Immature natural killer cell (primary cell): ENCODE results near the gene GRM4. TPM values are rescaled to one million over a fixed set of nuclear protein-coding genes. Genes with fewer than 3 reads are reported as not detected.

ENCODE experiments used
- DNase-seq, 3 donors: peaks; one replicate each; pipeline ENCODE4 v3.0.0; 2022; ENCODE audit warnings: mixed read lengths in 1 of 3
- H3K27ac Mint-ChIP-seq, 6 donors: one replicate each; pipeline ENCODE4 v1.8.0; 2020; ENCODE audit warnings: mixed read lengths in 6 of 6, mild to moderate bottlenecking in 5 of 6, inconsistent platforms in 4 of 6, moderate library complexity in 3 of 6
- H3K27me3 Mint-ChIP-seq, 3 donors: one replicate each; pipeline ENCODE4 v1.8.0; 2020 to 2021; ENCODE audit warnings: low read depth in 3 of 3, mild to moderate bottlenecking in 3 of 3, mixed read lengths in 3 of 3, moderate library complexity in 3 of 3, inconsistent platforms in 1 of 3
- H3K36me3 Mint-ChIP-seq, 3 donors: one replicate each; pipeline ENCODE4 v1.8.0; 2020; ENCODE audit warnings: mixed read lengths in 3 of 3, inconsistent platforms in 2 of 3, mild to moderate bottlenecking in 2 of 3
- H3K4me1 Mint-ChIP-seq, 2 donors: one replicate each; pipeline ENCODE4 v1.8.0; 2020; ENCODE audit warnings: inconsistent platforms in 2 of 2, mild to moderate bottlenecking in 2 of 2, mixed read lengths in 2 of 2, moderate library complexity in 1 of 2
- H3K4me3 Mint-ChIP-seq, 5 donors: one replicate each; pipeline ENCODE4 v1.8.0; 2020; ENCODE audit warnings: mild to moderate bottlenecking in 5 of 5, mixed read lengths in 5 of 5, inconsistent platforms in 3 of 5, moderate library complexity in 3 of 5
- H3K9me3 Mint-ChIP-seq, 6 donors: one replicate each; pipeline ENCODE4 v1.8.0; 2020; ENCODE audit warnings: mild to moderate bottlenecking in 6 of 6, mixed read lengths in 6 of 6, inconsistent platforms in 4 of 6, moderate library complexity in 3 of 6
- polyA plus RNA-seq, 3 donors: library from polyadenylated mRNA; unstranded; fragments of 300-500 nt; fragmentation: Illumina TruSeq; gene quantifications; one replicate each; pipeline ENCODE4 v1.2.3, GENCODE V29; 2021

Gene GRM4
- polyA plus RNA-seq, 3 donors from 2014 or later = not detected

DNA sequence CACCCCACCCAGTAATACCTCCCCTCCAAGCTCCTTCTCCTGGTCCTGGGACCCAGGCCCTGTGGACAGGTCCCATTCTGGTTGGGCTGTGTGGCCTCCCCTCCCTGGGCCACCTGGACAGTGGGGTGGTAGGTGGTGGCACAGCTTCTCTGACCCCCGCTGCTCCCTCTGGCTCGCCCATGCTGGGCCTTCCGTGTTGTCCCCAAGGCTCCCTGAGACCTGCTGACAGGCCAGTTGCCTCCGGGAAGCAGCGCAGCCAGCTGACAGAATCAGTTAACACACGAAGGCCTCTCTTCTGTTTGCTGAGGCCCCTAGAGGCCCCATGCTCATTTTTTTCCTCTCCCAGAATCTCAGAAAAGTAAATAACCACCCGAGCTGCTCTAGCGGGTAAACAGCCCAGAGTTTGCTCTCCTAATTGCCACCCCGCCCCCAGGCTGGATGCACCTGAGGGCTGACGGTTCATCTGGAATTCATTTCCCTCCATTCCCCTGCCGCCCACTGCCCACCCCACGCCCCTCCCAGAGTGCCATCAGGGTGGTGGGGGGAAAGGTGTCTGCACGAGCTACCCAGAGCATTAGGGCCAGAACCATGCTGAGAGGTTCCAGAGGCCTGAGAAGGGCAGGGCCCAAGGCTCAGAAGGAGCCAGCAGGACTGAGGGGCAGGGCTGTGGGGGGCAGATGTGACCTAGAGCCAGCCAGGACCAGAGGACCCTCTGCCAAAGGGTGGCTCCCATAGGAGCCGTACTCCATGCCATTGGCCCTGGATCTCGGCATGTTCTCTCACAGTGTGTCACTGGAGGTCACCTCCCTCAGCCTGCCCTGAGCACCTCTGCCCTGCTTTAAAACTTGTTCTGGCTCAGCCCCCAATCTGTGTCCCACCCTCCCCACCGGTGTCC lies 157.5 kb downstream of the GRM4 start:
- peaks cover 2 to 3% of the 10 kb centered on the region in 2 donors for H3K4me1 Mint-ChIP-seq
- no peak overlapping the region for H3K4me3 Mint-ChIP-seq
- no peak for DNase-seq

DNA sequence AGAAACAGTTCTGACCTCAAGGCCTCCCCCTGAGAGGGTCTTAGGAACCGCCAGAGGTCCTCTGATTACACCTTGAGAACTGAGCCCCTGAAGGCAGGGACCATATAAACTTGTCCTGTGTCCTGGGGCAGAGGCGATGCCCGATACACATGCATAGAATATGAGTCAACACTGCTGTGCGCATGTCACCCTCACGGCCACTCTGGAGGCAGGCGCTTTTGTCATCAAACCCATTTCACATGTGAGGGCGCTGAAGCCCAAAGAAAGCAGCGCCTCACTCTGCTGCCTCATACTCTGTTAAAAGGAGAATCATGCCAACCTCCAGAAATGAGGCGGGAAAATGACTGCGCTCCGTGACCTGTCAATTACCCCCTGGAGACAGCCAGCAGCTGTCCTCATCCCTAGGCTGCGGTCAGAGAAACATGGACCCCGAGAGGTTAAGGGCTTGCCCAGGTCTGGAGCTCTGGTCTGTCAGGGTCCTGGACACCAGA lies 158.3 kb downstream of the GRM4 start:
- no peak for DNase-seq

More for the DNA sequence above, 157.5 kb downstream of the GRM4 start:
- Mint-ChIP-seq H3K27ac (no peak overlapping the region), H3K27me3 (peaks cover 2 to 7% (median 3%) of the 10 kb centered on the region in 3 donors), H3K36me3 (no peaks in the 10 kb centered on the region), H3K9me3 (peaks cover 0 to 2% (median 0%) of the 10 kb centered on the region in 6 donors)

DNA sequence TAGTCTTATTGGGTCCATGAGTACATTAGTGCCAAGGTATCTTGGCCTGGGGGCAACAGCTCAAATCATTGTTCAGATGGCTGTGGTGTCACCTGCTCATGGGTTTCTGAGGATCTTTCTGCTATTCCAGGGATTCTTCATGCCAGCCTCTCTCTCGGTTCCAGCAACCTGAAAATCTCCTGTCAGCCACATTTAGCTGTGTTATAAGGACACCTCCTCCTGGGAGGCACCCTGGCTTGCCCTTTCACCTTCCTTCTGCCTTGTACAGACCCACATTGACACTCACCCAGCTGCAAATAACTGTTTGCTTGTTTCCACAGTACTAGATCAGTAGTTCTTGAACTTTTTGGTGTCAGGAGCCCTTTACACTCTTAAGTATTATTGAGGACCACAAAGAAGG lies 159.9 kb downstream of the GRM4 start:
- no peak for DNase-seq
- Mint-ChIP-seq H3K36me3 (no peaks in the 10 kb centered on the region), H3K9me3 (peaks cover 0 to 2% (median 0%) of the 10 kb centered on the region in 6 donors)

More for the DNA sequence above, 158.3 kb downstream of the GRM4 start:
- Mint-ChIP-seq H3K4me1 (peaks cover 6 to 7% of the 10 kb centered on the region in 2 donors), H3K27ac (no peak overlapping the region), H3K9me3 (peaks cover 0 to 2% (median 0%) of the 10 kb centered on the region in 6 donors), H3K27me3 (peaks cover 2 to 9% (median 3%) of the 10 kb centered on the region in 3 donors), H3K36me3 (no peaks in the 10 kb centered on the region), H3K4me3 (no peak overlapping the region)

DNA sequence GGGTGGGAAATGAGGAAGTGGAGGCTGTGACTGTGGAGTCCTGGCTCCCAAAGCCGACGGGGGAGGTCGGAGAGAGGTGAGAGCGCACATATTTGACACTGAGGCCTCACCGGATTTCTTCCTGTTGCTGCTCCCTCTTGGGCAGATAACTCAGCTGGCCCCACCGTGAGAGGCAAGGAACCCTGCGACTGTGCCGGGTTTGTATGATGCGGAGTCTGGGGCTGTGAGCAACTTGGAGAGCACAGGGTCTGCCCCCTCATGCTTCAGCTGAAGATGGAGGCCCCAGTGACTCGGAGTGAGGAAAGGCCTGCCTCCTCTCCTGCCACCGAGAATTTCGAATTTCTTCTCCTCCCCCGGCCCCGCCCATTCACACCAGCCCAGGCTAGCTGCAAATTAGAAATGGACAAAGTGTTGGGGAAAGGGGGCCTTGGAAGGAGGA lies 160.6 kb downstream of the GRM4 start:
- Mint-ChIP-seq H3K4me3 (no peak overlapping the region), H3K9me3 (peaks cover 0 to 2% (median 0%) of the 10 kb centered on the region in 6 donors), H3K27me3 (peaks cover 2 to 11% (median 3%) of the 10 kb centered on the region in 3 donors), H3K4me1 (peaks cover 7% of the 10 kb centered on the region in 2 donors), H3K36me3 (no peaks in the 10 kb centered on the region), H3K27ac (no peak overlapping the region)
- no peak for DNase-seq

More for the DNA sequence above, 159.9 kb downstream of the GRM4 start:
- H3K27me3 Mint-ChIP-seq = peaks cover 2 to 11% (median 3%) of the 10 kb centered on the region in 3 donors
- peaks cover 7% of the 10 kb centered on the region in 2 donors for H3K4me1 Mint-ChIP-seq
- H3K4me3 Mint-ChIP-seq = no peak overlapping the region
- H3K27ac Mint-ChIP-seq = no peak overlapping the region

DNA sequence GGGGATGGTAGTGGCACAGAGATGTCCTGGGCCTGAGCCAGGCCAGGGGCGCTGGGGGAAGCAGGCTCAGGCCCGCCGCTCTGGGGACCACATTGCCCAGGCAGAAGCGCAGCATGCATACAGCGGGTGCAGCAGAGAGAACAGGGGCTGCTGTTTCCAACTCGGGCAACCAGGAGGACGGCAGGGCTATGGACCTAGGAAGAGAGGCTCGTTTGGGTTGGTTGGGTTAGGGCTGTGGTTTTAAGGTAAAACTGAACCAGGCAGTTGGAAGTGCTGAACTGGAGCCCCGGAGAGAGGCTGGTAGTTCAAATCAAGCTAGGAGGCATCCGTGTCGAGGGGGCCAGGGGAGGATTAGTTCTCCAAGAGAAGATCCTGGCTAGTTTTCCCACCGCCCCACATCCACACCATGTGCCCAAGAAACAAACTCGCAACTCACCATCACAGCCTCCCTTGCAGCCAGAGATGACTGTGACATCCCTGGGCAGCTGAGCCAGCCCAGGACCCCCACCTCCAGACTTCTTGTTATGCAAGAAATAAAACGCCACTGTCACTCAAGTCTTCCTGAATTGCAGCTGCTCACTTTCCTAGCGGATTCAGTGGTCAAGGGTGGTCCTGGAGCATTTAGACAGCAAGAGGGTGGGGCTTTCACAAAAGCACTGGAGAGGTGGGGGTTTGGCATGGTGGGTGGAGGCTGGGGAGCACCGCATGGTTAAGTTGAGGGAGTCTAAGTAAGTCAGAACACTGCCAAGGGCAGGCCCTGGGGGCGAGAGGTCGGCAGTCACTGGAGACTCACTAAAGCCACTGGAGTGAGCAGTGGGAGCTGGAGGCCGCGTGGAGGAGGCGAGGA lies 161.2 kb downstream of the GRM4 start:
- Mint-ChIP-seq H3K27ac (no peak overlapping the region), H3K9me3 (peaks cover 0 to 2% (median 0%) of the 10 kb centered on the region in 6 donors), H3K4me3 (no peak overlapping the region), H3K27me3 (peaks cover 3 to 12% (median 3%) of the 10 kb centered on the region in 3 donors), H3K4me1 (peaks cover 7% of the 10 kb centered on the region in 2 donors), H3K36me3 (no peaks in the 10 kb centered on the region)
- no peak for DNase-seq

DNA sequence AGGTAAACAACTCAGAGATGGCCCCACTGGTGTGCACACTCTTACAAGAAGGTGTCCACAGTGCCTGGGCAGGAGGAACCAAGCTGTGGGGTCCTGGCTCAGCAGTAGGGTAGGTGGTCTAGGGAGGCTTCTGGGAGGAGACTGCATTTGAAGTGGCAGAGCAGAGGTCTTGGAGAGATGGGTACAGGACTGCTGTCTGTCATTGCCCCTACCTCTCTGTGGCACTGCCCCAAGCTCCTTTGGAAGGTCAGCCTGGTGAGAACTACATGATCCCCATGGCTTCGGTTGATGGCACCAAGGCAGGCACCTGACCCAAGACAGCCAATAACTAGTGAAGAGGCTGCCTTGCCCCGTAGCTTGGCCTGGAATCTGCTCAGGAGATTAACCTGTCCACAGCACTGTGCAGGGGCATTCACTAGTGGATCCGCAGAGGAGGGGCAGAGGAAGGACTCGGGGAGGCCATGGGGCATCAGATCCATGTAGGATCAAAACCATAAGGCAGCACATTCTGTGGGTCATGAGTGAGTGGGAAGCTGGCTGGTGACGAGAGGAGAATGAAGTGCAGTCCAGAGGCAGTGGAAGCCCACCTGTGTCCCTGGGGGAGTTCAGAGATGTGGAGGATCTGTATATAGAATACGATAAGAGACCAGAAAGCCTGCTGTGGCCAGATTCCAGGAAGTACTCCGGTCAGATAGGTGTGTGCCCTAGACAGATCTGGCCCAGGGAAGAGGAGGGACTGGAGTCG lies 162.0 kb downstream of the GRM4 start:
- H3K36me3 Mint-ChIP-seq = peaks cover 0 to 4% (median 0%) of the 10 kb centered on the region in 3 donors
- H3K27me3 Mint-ChIP-seq = peaks cover 3 to 14% (median 5%) of the 10 kb centered on the region in 3 donors
- H3K9me3 Mint-ChIP-seq = no peaks in the 10 kb centered on the region
- H3K4me1 Mint-ChIP-seq = peaks cover 7% of the 10 kb centered on the region in 2 donors
- H3K4me3 Mint-ChIP-seq = no peak overlapping the region
- peak overlapping the region in 1 of 6 donors; percentile 33 for H3K27ac Mint-ChIP-seq
- no peak for DNase-seq

DNA sequence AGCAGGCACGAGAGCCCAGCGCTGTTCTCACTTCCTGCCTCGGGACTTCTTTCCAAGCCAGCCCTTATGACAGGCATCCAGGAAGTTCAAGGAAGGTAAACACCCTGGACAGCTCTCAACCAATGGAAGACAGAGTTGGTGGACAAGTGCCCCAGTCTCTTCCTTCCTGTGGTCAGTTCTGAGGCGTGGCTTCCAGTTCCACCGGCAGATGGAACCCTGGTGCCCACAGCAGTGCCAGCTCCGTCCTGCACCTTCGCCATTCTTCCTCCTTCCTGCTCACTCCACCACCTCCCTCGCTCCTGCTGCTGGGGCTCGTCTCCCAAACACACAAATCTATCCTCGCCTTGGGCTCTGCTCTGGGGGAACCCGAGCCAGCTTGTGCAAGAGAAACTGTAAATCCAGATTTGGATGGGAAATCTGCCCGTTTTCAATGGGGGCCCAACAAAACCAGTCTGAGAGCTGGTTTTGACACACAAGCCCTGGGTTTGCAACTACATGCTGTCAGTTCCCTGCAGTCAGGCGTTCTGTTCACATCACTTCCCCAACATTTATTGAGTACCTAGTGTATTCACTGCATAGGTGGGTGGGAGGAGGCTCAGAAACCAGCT lies 162.7 kb downstream of the GRM4 start:
- no peak for DNase-seq
- Mint-ChIP-seq H3K27ac (no peak overlapping the region), H3K9me3 (no peaks in the 10 kb centered on the region), H3K36me3 (peaks cover 0 to 4% (median 0%) of the 10 kb centered on the region in 3 donors), H3K27me3 (peaks cover 3 to 14% (median 5%) of the 10 kb centered on the region in 3 donors), H3K4me1 (peaks cover 7% of the 10 kb centered on the region in 2 donors), H3K4me3 (peak overlapping the region in 2 of 5 donors; percentile 16 to 50)

DNA sequence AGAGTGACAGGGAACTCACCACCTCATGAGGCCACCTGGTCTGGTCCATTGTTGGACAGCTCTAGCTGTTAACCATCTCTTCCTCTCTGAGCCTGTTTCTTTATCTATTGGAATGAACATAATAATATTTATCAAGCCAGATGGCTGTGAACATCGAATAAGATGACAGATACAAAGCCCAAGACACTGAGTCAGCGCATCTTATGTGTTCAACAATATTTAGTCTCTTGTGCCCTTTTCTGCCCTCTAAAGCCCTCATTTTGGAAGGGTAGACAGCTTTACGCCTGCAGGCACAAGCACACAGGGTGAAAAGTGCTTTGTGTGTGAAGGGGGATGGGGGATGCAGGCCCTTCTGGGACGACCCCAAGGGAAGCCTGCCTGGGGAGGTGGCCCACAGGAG lies 164.0 kb downstream of the GRM4 start:
- H3K4me1 Mint-ChIP-seq = peaks cover 7% of the 10 kb centered on the region in 2 donors
- H3K27ac Mint-ChIP-seq = no peak overlapping the region
- H3K27me3 Mint-ChIP-seq = peaks cover 3 to 16% (median 10%) of the 10 kb centered on the region in 3 donors
- H3K4me3 Mint-ChIP-seq = no peak overlapping the region
- peaks cover 0 to 4% (median 0%) of the 10 kb centered on the region in 3 donors for H3K36me3 Mint-ChIP-seq
- DNase-seq = no peak
- H3K9me3 Mint-ChIP-seq = no peaks in the 10 kb centered on the region

DNA sequence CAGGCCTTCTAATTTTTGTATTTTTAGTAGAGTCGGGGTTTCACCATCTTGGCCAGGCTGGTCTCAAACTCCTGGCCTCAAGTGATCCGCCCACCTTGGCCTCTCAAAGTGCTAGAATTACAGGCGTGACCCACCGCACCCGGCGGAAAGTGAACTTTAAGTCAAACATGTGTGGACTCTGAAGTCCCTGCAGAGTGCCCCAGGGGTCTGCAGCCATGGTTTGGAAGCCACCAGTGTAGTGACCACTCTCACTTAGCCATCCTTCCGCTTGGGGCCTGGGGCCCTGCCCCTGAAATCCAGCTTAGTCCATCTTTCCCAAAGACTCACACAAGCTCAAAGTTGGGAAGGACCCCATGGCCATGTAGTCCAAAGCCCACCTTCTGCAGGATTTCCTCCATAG lies 164.5 kb downstream of the GRM4 start:
- H3K27me3 Mint-ChIP-seq = peaks cover 8 to 21% (median 15%) of the 10 kb centered on the region in 3 donors
- H3K36me3 Mint-ChIP-seq = peaks cover 0 to 4% (median 0%) of the 10 kb centered on the region in 3 donors
- H3K4me1 Mint-ChIP-seq = peaks cover 7% of the 10 kb centered on the region in 2 donors
- H3K27ac Mint-ChIP-seq = no peak overlapping the region
- no peak overlapping the region for H3K4me3 Mint-ChIP-seq
- H3K9me3 Mint-ChIP-seq = no peaks in the 10 kb centered on the region
- DNase-seq = no peak

DNA sequence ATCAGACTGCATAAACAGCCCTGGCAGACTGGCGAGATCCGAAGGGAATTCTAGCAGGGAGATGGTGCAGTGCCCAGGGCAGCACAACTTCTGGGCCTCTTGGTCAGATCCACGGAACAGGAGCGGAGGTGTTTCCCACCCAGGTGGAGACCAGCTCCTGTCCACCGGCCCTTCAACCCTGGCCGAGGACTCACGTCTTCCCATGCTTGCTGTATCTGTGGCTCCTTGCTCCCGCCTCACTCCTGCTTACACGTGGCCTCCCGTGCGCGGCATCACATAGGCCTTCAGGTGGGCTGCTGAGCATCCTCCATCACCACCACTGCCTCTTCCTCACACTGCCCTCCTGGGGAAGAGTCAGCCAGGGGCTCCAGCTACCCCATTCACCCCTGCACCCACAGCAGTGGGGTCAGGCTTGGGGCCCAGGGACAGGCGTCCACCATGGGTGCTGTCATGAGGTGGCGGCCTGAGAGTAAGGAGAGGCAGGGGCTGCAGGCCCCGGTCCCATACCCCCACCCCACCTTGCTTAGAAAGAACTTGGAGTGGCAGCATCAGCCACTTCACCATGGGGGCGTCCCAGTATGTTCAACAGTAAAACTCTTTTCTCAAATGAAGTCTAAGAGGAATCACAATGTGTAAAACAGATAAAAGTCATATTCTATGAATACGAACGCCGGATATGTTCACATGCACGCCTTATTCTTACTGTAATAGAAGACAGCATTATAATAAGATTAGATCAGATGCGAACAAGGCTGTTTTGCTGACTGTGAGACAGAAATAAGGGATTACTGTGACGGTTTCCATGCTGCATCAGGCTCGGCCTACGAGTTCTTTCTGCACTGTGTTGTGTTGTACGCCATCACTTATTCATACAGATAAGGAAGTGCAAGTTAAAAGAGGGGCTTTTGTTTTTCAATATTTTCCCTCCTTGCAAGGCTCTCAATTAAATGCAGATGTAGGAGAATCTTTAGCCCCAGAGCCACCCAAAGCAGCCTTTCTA lies 165.4 kb downstream of the GRM4 start:
- peaks cover 7% of the 10 kb centered on the region in 2 donors for H3K4me1 Mint-ChIP-seq
- DNase-seq = no peak
- H3K9me3 Mint-ChIP-seq = no peaks in the 10 kb centered on the region
- no peak overlapping the region for H3K4me3 Mint-ChIP-seq
- peaks cover 0 to 4% (median 0%) of the 10 kb centered on the region in 3 donors for H3K36me3 Mint-ChIP-seq
- peaks cover 9 to 20% (median 19%) of the 10 kb centered on the region in 3 donors for H3K27me3 Mint-ChIP-seq
- no peak overlapping the region for H3K27ac Mint-ChIP-seq

DNA sequence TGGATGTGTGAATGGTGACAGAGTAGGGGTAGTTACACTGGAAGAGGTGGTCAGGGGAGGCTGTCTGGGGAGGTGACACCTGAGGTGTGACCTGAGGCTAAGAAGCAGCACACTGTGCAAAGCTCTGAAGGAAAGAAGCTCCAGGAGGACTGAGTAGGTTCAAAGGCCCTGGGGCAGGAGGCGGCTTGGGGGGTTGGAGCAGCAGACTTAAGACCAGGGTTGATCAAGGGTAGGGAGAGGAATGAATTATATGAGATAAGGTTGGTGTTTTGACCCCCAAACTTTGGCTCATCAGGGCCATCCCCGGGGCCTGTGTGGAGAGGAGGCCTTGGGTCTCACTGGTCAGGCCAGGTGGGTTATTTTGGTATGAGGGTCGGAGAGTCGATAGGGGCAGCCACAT lies 166.1 kb downstream of the GRM4 start:
- peaks cover 0 to 4% (median 0%) of the 10 kb centered on the region in 3 donors for H3K36me3 Mint-ChIP-seq

More for the DNA sequence above, 166.1 kb downstream of the GRM4 start:
- peaks cover 9 to 20% (median 20%) of the 10 kb centered on the region in 3 donors for H3K27me3 Mint-ChIP-seq
- no peak for DNase-seq
- no peak overlapping the region for H3K4me3 Mint-ChIP-seq
- H3K9me3 Mint-ChIP-seq = no peaks in the 10 kb centered on the region
- peaks cover 7% of the 10 kb centered on the region in 2 donors for H3K4me1 Mint-ChIP-seq
- H3K27ac Mint-ChIP-seq = no peak overlapping the region
